OCI-LY7 (cell line): ENCODE measurements around the gene METTL26.

Source experiments
- EZH2phosphoT487 ChIP-seq: fragments of 200-600 bp; sonication (generic); IDR thresholded peaks from 2 replicates; pipeline ENCODE4 v1.6.1; 2018; ENCODE audit warnings: low read depth, borderline replicate concordance, mild to moderate bottlenecking, mixed run types, antibody characterized with exemption, low read length, moderate library complexity, mixed read lengths
- TF ChIP-seq, protein P1 (sequence below): fragments of 200-600 bp; sonication (generic); conservative IDR thresholded peaks from 2 replicates; pipeline ENCODE4 v1.5.1; 2014; ENCODE audit warnings: mild to moderate bottlenecking, antibody characterized with exemption, low read length, moderate library complexity, mixed read lengths

DNA sequence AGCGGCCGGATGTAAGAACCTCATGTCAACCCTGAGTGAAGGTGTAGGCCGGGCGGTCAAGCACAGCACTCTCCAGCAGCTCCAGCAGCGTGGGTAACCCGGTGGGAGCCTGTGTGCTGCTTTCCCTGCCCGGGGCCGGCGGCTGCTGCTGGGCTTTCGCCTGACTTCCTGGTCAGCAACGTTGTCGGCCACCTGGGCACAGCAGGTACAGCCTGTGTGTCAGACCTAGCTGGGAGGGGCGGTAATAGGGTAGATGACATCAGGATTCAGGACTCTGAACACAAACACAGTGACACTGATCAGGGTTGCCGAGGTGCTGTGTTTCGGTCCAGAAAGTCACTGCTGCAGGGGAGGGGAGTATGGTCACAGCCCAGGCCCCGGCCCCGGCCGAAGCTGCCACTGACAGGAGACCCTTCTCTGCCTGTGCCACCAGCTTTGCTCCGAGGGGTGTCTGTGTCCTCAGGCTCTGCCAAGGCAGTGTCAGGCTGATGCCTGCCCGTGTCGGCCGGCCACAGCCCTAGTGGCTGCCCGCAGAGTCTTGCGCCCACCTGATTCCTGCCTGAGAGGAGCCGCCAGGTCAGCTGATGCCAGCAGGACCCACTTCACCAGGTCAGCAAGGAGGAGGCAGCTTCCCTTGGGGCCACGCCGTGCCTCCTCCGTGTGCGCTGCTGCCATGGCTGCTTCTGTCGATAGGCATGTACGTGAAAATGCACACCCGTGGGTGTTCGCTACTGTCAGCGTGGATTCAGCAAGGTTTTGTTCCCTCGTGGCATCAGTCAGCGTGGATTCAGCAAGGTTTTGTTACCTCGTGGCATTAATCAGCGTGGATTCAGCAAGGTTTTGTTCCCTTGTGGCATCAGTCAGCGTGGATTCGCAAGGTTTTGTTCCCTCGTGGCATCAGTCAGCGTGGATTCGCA lies 37.0 kb downstream of the METTL26 start:
- TF ChIP-seq, protein P1, sequence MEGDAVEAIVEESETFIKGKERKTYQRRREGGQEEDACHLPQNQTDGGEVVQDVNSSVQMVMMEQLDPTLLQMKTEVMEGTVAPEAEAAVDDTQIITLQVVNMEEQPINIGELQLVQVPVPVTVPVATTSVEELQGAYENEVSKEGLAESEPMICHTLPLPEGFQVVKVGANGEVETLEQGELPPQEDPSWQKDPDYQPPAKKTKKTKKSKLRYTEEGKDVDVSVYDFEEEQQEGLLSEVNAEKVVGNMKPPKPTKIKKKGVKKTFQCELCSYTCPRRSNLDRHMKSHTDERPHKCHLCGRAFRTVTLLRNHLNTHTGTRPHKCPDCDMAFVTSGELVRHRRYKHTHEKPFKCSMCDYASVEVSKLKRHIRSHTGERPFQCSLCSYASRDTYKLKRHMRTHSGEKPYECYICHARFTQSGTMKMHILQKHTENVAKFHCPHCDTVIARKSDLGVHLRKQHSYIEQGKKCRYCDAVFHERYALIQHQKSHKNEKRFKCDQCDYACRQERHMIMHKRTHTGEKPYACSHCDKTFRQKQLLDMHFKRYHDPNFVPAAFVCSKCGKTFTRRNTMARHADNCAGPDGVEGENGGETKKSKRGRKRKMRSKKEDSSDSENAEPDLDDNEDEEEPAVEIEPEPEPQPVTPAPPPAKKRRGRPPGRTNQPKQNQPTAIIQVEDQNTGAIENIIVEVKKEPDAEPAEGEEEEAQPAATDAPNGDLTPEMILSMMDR: no peak
- TF ChIP-seq EZH2phosphoT487: no peak
